Lower leg skin (tissue), 4 donors: ENCODE measurements around the gene MAS1L. TPM values are rescaled to one million over a fixed set of nuclear protein-coding genes. Genes with fewer than 3 reads are reported as not detected.
"Not testable (repeated sequence)": the region's sequence is repeated elsewhere in the genome, so short reads cannot be mapped to it uniquely, and the experiment has no call there.

Source experiments
- DNase-seq, 2 donors: peaks; one replicate each; pipeline ENCODE4 v3.0.0-alpha.2; 2019; ENCODE audit warnings: low spot score in 2 of 2
- H3K4me3 ChIP-seq: fragments of 200-600 bp; sonication (generic); 2 replicates; pipeline ENCODE4 v1.5.1; 2017; ENCODE audit warnings: mild to moderate bottlenecking, low read depth; ENCODE audit not compliant: poor library complexity, severe bottlenecking
- POLR2A ChIP-seq, 2 donors: fragments of 450-650 bp; IDR thresholded peaks; one replicate each; pipeline ENCODE4 v1.6.1; 2016 to 2017; ENCODE audit warnings: antibody characterized with exemption in 2 of 2, mild to moderate bottlenecking in 1 of 2, moderate library complexity in 1 of 2
- WGBS, 2 donors: methylation state at CpG; one replicate each; pipeline ENCODE4 v1.1.5; 2018; 5-methylcytosine and 5-hydroxymethylcytosine counted together
- intact Hi-C: fragments of 100-400 bp; cut with DNase I; formaldehyde crosslinking; loops from one replicate; pipeline ENCODE4 v1.15.0; 2023; ENCODE audit warnings: low total_unique reads
- total RNA-seq, 4 donors: library from RNA; depleted of rRNA; stranded (reverse); fragments of >200 nt; gene quantifications; one replicate each; pipeline ENCODE4 v1.1.0, GENCODE V29; 2016
- TF ChIP-seq, protein P1 (sequence below), 3 donors: fragments of 450-650 bp; IDR thresholded peaks; one replicate each; pipeline ENCODE4 v1.5.1; 2016; ENCODE audit warnings: antibody characterized with exemption in 3 of 3, mild to moderate bottlenecking in 3 of 3, moderate library complexity in 2 of 3

The MAS1L gene
- total RNA-seq, 4 donors from 2014 or later, result not detected

- no peak for DNase-seq
- 57 to 64% methylated on average over 3 of the region's 3 CpGs for WGBS, 2 donors
- no peak overlapping the region for H3K4me3 ChIP-seq
- no peak for TF ChIP-seq POLR2A (IDR thresholded peaks at IDR 0.05)
- TF ChIP-seq, protein P1, sequence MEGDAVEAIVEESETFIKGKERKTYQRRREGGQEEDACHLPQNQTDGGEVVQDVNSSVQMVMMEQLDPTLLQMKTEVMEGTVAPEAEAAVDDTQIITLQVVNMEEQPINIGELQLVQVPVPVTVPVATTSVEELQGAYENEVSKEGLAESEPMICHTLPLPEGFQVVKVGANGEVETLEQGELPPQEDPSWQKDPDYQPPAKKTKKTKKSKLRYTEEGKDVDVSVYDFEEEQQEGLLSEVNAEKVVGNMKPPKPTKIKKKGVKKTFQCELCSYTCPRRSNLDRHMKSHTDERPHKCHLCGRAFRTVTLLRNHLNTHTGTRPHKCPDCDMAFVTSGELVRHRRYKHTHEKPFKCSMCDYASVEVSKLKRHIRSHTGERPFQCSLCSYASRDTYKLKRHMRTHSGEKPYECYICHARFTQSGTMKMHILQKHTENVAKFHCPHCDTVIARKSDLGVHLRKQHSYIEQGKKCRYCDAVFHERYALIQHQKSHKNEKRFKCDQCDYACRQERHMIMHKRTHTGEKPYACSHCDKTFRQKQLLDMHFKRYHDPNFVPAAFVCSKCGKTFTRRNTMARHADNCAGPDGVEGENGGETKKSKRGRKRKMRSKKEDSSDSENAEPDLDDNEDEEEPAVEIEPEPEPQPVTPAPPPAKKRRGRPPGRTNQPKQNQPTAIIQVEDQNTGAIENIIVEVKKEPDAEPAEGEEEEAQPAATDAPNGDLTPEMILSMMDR (IDR thresholded peaks at IDR 0.05), result no peak
- intact Hi-C loops, result no loop called here
These were observed 36.1 kb downstream of the MAS1L start for GRCh38 chr6:29451471-29452193.

- no peak for TF ChIP-seq POLR2A (IDR thresholded peaks at IDR 0.05)
- TF ChIP-seq, protein P1 (IDR thresholded peaks at IDR 0.05), result no peak
- intact Hi-C loops, result no loop called here
- H3K4me3 ChIP-seq, result no peak overlapping the region
- DNase-seq, result no peak
- WGBS, 2 donors, result 89% methylated on average over 1 of the region's 1 CpG
These were observed 40.1 kb downstream of the MAS1L start for GRCh38 chr6:29447670-29448069.

- H3K4me3 ChIP-seq, intact Hi-C loops, DNase-seq: not testable (repeated sequence)
- WGBS, 2 donors, result 78 to 81% methylated on average over 1 of the region's 1 CpG
These were observed 43.7 kb downstream of the MAS1L start for GRCh38 chr6:29444031-29444430.

DNA sequence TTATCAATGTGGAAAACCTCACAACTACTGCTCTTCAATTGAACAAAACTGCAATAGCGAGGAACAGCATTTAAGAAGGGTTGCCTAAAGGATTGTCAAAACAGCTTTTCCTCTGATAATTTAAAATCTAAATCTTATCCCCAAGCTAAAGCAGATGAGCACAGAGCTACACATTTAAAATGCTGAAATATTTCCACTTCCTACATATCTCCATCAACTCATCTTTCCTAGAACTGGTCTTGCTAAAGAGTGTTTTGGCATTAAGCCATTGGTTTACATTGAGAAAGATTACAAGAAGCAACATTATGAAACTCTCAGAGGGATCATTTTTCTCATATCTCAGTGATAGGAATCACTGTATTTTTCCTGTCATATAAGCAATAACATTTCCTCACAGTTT, 45.0 kb downstream of the MAS1L start:
- no peak overlapping the region for H3K4me3 ChIP-seq
- TF ChIP-seq, protein P1 (IDR thresholded peaks at IDR 0.05), result no peak
- no peak for TF ChIP-seq POLR2A (IDR thresholded peaks at IDR 0.05)
- no peak for DNase-seq
- intact Hi-C loops, result no loop called here
- 75 to 89% methylated on average over 1 of the region's 1 CpG for WGBS, 2 donors

- no peak for TF ChIP-seq POLR2A (IDR thresholded peaks at IDR 0.05)
- TF ChIP-seq, protein P1 (IDR thresholded peaks at IDR 0.05), result no peak
- intact Hi-C loops, result no loop called here
- H3K4me3 ChIP-seq, result no peak within 1 kb of the TSS
- DNase-seq, result no peak
These were observed 48.8 kb downstream of the MAS1L start, which contains the start of gene OR10C1 for GRCh38 chr6:29439006-29439405. TSS of gene OR10C1 (plus strand) at chr6:29439306. CDS start at chr6:29440016, 710 bp downstream.

DNA sequence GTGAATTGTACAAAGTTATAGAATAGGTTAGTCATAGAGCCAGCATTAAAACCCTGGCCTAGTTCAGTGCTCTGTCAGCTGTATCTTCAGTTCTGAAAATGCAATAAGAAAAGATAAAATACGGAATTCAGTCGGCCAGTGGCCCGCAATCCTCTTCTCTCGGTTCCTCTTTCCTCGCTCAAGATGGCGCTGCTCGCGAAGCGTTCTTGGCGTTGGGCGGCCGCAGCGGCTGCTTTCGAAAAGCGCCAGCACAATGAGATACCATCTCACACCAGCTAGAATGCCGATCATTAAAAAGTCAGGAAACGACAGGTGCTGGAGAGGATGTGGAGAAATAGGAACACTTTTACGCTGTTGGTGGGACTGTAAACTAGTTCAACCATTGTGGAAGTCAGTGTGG, 51.0 kb downstream of the MAS1L start:
- H3K4me3 ChIP-seq, DNase-seq, intact Hi-C loops: not testable (repeated sequence)
- 76 to 77% methylated on average over 18 of the region's 18 CpGs for WGBS, 2 donors

Other genes starting within 250 kb of the MAS1L start
- not detected for gene OR14J1, start 186.3 kb downstream of the MAS1L start, total RNA-seq
- not detected for gene OR5V1, start 119.1 kb downstream of the MAS1L start, total RNA-seq
- gene OR12D3, start 112.7 kb downstream of the MAS1L start, total RNA-seq, result not detected
- gene OR12D2, start 92.3 kb downstream of the MAS1L start, total RNA-seq, result not detected
- gene OR12D1, start 73.0 kb downstream of the MAS1L start, total RNA-seq, result not detected
- not detected for gene OR10C1, start 48.6 kb downstream of the MAS1L start, total RNA-seq
- not detected for gene OR11A1, start 30.9 kb downstream of the MAS1L start, total RNA-seq
- gene OR2H1, start 30.8 kb downstream of the MAS1L start, total RNA-seq, result not detected
- under 1 TPM in 1 of 4 donors, not detected in 3; 0.36 TPM for gene UBD, start 71.8 kb upstream of the MAS1L start, total RNA-seq
- not detected for gene OR2H2, start 97.2 kb upstream of the MAS1L start, total RNA-seq
- gene GABBR1, start 145.2 kb upstream of the MAS1L start, total RNA-seq, result 10 to 100 TPM; 15.0 to 49.5 (median 20.6) TPM
- gene MOG, start 169.1 kb upstream of the MAS1L start, total RNA-seq, result not detected
- 1 to 10 TPM in 2 of 4 donors, under 1 TPM in 2; 0.15 to 4.8 (median 2.4) TPM for gene ZFP57, start 193.2 kb upstream of the MAS1L start, total RNA-seq
- gene HLA-F, start 235.5 kb upstream of the MAS1L start, total RNA-seq, result 10 to 100 TPM; 65.9 to 97.8 (median 92.9) TPM